A549 (cell line): Measurements from ENCODE around the gene CILP2. TPM values are rescaled to one million over a fixed set of nuclear protein-coding genes. Genes with fewer than 3 reads are reported as not detected.

Experiments used
- ATAC-seq, 2 experiments: fragments of 200-7000 bp in 1 of 2; fragments of >200 bp in 1 of 2; cut with Nextera tagmentation in 1 of 2; cut with Tn5 transposase in 1 of 2; 3 replicates each; pipeline versions ENCODE4 v1.8.0 to v1.9.1; 2018 to 2020; ENCODE audit warnings: mild to moderate bottlenecking in 1 of 2, moderate library complexity in 1 of 2
- CTCF ChIA-PET: fragments of 300-600 bp; sonication (Branson Sonifier 250); formaldehyde crosslinking; extraction: SDS; loops from one replicate; lab custom pipeline; 2021; ENCODE audit warnings: antibody characterized with exemption, inconsistent platforms; lab: Yijun Ruan, JAX
- POLR2A ChIA-PET: fragments of 350-600 bp; formaldehyde crosslinking; extraction: SDS; loops from one replicate; lab custom pipeline; 2021; ENCODE audit warnings: antibody characterized with exemption, inconsistent platforms; lab: Yijun Ruan, JAX
- DNase-seq, 2 experiments: peaks; one replicate each; pipeline versions ENCODE4 v3.0.0 to v3.0.0-alpha.2; 2011 to 2016; ENCODE audit warnings: low read depth in 1 of 2, low spot score in 1 of 2
- FAIRE-seq: peaks from 2 replicates; lab custom pipeline; 2011; peaks lifted over from hg19 to GRCh38; lab: Jason Lieb, UNC
- H3K27ac ChIP-seq, 2 experiments: fragments of >200 bp; sonication (Bioruptor Twin); formaldehyde crosslinking; 3 replicates each; pipeline ENCODE4 v1.5.1; 2016 to 2017
- H3K4me1 ChIP-seq: fragments of >200 bp; sonication (Bioruptor Twin); formaldehyde crosslinking; 3 replicates; pipeline ENCODE4 v1.6.1; 2016
- H3K4me2 ChIP-seq: fragments of >200 bp; sonication (Bioruptor Twin); formaldehyde crosslinking; 3 replicates; pipeline ENCODE4 v1.6.1; 2016
- H3K4me3 ChIP-seq: fragments of >200 bp; sonication (Bioruptor Twin); formaldehyde crosslinking; 3 replicates; pipeline ENCODE4 v1.5.1; 2016
- H3K9me3 ChIP-seq: fragments of >200 bp; sonication (Bioruptor Twin); formaldehyde crosslinking; 3 replicates; pipeline ENCODE4 v1.6.1; 2016
- CBX8 ChIP-seq: fragments of 200-600 bp; sonication (generic); IDR thresholded peaks from 2 replicates; pipeline ENCODE4 v1.6.1; 2016
- CEBPB ChIP-seq, 2 experiments: fragments of >200 bp in 1 of 2; sonication (Bioruptor Twin) in 1 of 2; formaldehyde crosslinking in 1 of 2; IDR thresholded peaks; 2 replicates each; pipeline ENCODE4 v1.6.1; 2012 to 2016
- CHD4 ChIP-seq: fragments of 200-600 bp; sonication (generic); IDR thresholded peaks from 2 replicates; pipeline ENCODE4 v1.6.1; 2016; ENCODE audit warnings: antibody characterized with exemption, mild to moderate bottlenecking, borderline replicate concordance
- EHMT2 ChIP-seq: fragments of 200-600 bp; sonication (generic); IDR thresholded peaks from 2 replicates; pipeline ENCODE4 v1.6.1; 2016; ENCODE audit warnings: antibody characterized with exemption, low read depth, mild to moderate bottlenecking, moderate library complexity
- HOXA7 ChIP-seq: fragments of 250-450 bp; sonication (Bioruptor Pico); IDR thresholded peaks from 2 replicates; pipeline ENCODE4 v1.5.0; 2020; ENCODE audit warnings: mild to moderate bottlenecking, moderate library complexity
- JUN ChIP-seq, 2 experiments: fragments of >200 bp; sonication (Bioruptor Twin); formaldehyde crosslinking; IDR thresholded peaks; 2 replicates in 1 of 2; 3 replicates in 1 of 2; pipeline ENCODE4 v1.6.1; 2016 to 2017
- JUNB ChIP-seq: fragments of >200 bp; sonication (Bioruptor Twin); formaldehyde crosslinking; IDR thresholded peaks from 2 replicates; pipeline ENCODE4 v1.6.1; 2016
- KDM5A ChIP-seq: fragments of 200-600 bp; sonication (generic); IDR thresholded peaks from 2 replicates; pipeline ENCODE4 v1.6.1; 2016; ENCODE audit warnings: antibody characterized with exemption, mild to moderate bottlenecking
- MAFK ChIP-seq: fragments of 450-650 bp; IDR thresholded peaks from 2 replicates; pipeline ENCODE4 v1.6.1; 2014; ENCODE audit not compliant: partially characterized antibody
- PHF8 ChIP-seq: fragments of 200-600 bp; sonication (generic); IDR thresholded peaks from 2 replicates; pipeline ENCODE4 v1.6.1; 2016; ENCODE audit warnings: low read depth, mild to moderate bottlenecking, antibody characterized with exemption, moderate library complexity, borderline replicate concordance
- POLR2A ChIP-seq: IDR thresholded peaks from 2 replicates; pipeline ENCODE4 v1.6.1; 2012; ENCODE audit warnings: mild to moderate bottlenecking, low read length
- RFX5 ChIP-seq: fragments of 450-650 bp; IDR thresholded peaks from 2 replicates; pipeline ENCODE4 v1.7.1; 2014; ENCODE audit warnings: antibody characterized with exemption, mild to moderate bottlenecking, moderate library complexity
- ZC3H11A ChIP-seq: fragments of 450-650 bp; IDR thresholded peaks from 2 replicates; pipeline ENCODE4 v1.6.1; 2014; ENCODE audit warnings: antibody characterized with exemption, mild to moderate bottlenecking
- ZSCAN20 ChIP-seq: fragments of 250-450 bp; sonication (Bioruptor Pico); IDR thresholded peaks from 2 replicates; pipeline ENCODE4 v1.8.0; 2022; ENCODE audit warnings: mild to moderate bottlenecking, moderate library complexity
- WGBS: methylation state at CpG from one replicate; pipeline ENCODE4 v1.1.6; 2017; ENCODE audit errors: missing lambda C conversion rate; 5-methylcytosine and 5-hydroxymethylcytosine counted together
- polyA plus RNA-seq, 4 experiments: library from polyadenylated mRNA; depleted of rRNA in 3 of 4; stranded (reverse); fragments of >200 nt; fragmentation: RNase III in 1 of 4; extraction: RNeasy Plus Mini Kit Qiagen cat#74134 plus additional on column Dnase treatment in 1 of 4; gene quantifications; 2 replicates in 3 of 4; 3 replicates in 1 of 4; pipeline ENCODE4 v1.2.3, GENCODE V29; 2011 to 2017
- TF ChIP-seq, protein P1 (sequence below): fragments of >200 bp; sonication (Bioruptor Twin); formaldehyde crosslinking; IDR thresholded peaks from 3 replicates; pipeline ENCODE4 v1.6.1; 2016
- TF ChIP-seq, protein P2 (sequence below): IDR thresholded peaks from 2 replicates; pipeline ENCODE4 v1.6.1; 2012
- TF ChIP-seq, protein P3 (sequence below): fragments of 250-450 bp; sonication (Bioruptor Pico); IDR thresholded peaks from 2 replicates; pipeline ENCODE4 v1.5.0; 2021; ENCODE audit warnings: mild to moderate bottlenecking, moderate library complexity, borderline replicate concordance
- TF ChIP-seq, protein P4 (sequence below): IDR thresholded peaks from 2 replicates; pipeline ENCODE4 v1.6.1; 2012; ENCODE audit warnings: low read depth, borderline replicate concordance
- TF ChIP-seq, protein P5 (sequence below): fragments of 450-650 bp; IDR thresholded peaks from 2 replicates; pipeline ENCODE4 v1.6.1; 2014; ENCODE audit warnings: antibody characterized with exemption

Gene CILP2
- polyA plus RNA-seq, 2 of the 4 experiments (the other 2 are of a cell fraction), result 0.17 TPM

DNA sequence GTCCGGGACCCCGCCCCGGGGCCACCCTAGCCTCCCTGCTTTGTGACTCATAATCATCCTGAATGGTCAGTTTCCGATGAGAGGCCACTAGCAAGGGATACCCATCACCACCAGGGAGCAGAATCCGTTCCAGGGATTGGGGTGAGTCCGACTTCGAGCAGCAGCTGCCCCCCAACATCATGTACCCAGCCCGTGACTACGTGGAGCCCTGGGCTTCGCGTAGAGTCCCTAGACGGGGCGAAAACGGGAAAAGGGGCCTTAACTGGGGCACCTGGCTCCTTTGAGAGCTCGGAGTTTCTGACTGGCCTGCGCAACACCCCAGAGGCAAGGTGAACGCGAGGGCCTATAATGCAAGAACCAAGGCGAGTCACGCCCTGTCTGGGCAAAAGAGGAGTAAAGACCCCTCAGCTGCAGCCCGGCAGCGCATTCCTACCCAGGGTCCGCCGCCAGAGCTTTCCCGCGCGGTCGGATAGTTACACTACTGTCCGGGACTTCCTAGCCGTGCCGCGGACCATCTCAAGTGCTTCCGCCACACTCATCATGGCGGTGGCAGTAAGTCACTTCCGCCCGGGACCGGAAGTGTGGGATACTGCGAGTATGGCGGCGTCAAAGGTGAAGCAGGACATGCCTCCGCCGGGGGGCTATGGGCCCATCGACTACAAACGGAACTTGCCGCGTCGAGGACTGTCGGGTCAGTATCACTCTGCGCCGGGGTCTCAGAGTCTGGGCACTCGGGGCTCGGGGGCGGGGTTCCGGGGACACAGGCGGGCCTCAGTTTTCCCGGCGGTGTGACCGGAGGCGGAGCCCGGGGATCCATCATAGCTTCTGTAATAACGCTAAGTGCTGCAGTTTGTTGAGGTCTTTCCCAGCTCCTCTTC, 22.2 kb upstream of the CILP2 start, which contains the start of gene NDUFA13:
TSS of gene NDUFA13 (plus strand) at position 584 of the 878 bp plus-strand sequence. CDS start at position 598, 14 bp downstream.
- Histone ChIP-seq H3K4me2 (peak within 1 kb of the TSS; percentile 91), H3K9me3 (no peaks in the 10 kb centered on the region), H3K27ac (peak within 1 kb of the TSS; percentile 85 to 96), H3K4me3 (peak within 1 kb of the TSS; percentile 88), H3K4me1 (peaks cover 8% of the 10 kb centered on the region; the same call in 2 of the 3 replicates)
- peak; percentile 78 to 93 for DNase-seq
- 0% methylated on average over 12 of the region's 61 CpGs for WGBS
- CTCF ChIA-PET, result interaction anchor here (0.5 to 2.0 kb wide), 5 partner anchors 14 to 129 kb away, joined by 3 to 7 read pairs (median 3); no protein-coding TSS in a partner anchor
- TF ChIP-seq, protein P1, sequence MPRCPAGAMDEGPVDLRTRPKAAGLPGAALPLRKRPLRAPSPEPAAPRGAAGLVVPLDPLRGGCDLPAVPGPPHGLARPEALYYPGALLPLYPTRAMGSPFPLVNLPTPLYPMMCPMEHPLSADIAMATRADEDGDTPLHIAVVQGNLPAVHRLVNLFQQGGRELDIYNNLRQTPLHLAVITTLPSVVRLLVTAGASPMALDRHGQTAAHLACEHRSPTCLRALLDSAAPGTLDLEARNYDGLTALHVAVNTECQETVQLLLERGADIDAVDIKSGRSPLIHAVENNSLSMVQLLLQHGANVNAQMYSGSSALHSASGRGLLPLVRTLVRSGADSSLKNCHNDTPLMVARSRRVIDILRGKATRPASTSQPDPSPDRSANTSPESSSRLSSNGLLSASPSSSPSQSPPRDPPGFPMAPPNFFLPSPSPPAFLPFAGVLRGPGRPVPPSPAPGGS, result 0 out of 3 replicates have a peak, but pooled peaks have one; percentile 57
- TF ChIP-seq, protein P2, sequence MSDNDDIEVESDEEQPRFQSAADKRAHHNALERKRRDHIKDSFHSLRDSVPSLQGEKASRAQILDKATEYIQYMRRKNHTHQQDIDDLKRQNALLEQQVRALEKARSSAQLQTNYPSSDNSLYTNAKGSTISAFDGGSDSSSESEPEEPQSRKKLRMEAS, result peak; percentile 83
- TF ChIP-seq POLR2A (peak; percentile 82), PHF8 (peak; percentile 56; the same call in 1 of the 2 replicates), CEBPB (IDR thresholded peaks at IDR 0.05) (0 out of 4 replicates have a peak, but pooled peaks of 1 of the 2 experiments have one; percentile 5), EHMT2 (no peak), JUN (IDR thresholded peaks at IDR 0.05) (peak in 1 of 2 experiments; percentile 87; a peak in 3 of 5 replicates), KDM5A (0 out of 2 replicates have a peak, but pooled peaks have one; percentile 4)
- TF ChIP-seq, protein P3, sequence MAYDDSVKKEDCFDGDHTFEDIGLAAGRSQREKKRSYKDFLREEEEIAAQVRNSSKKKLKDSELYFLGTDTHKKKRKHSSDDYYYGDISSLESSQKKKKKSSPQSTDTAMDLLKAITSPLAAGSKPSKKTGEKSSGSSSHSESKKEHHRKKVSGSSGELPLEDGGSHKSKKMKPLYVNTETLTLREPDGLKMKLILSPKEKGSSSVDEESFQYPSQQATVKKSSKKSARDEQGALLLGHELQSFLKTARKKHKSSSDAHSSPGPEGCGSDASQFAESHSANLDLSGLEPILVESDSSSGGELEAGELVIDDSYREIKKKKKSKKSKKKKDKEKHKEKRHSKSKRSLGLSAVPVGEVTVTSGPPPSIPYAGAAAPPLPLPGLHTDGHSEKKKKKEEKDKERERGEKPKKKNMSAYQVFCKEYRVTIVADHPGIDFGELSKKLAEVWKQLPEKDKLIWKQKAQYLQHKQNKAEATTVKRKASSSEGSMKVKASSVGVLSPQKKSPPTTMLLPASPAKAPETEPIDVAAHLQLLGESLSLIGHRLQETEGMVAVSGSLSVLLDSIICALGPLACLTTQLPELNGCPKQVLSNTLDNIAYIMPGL (CRISPR knock-in tag), result no peak
- TF ChIP-seq, protein P4, sequence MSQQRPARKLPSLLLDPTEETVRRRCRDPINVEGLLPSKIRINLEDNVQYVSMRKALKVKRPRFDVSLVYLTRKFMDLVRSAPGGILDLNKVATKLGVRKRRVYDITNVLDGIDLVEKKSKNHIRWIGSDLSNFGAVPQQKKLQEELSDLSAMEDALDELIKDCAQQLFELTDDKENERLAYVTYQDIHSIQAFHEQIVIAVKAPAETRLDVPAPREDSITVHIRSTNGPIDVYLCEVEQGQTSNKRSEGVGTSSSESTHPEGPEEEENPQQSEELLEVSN, result peak; percentile 76; the same call in 1 of the 2 replicates
- ATAC-seq, result peak; percentile 95 to 97
- POLR2A ChIA-PET, result interaction anchor here (0.6 to 1.1 kb wide), 5 partner anchors 15 to 130 kb away, joined by 3 to 6 read pairs (median 5); partner anchors contain the start of gene GATAD2A
- FAIRE-seq, result no peak

DNA sequence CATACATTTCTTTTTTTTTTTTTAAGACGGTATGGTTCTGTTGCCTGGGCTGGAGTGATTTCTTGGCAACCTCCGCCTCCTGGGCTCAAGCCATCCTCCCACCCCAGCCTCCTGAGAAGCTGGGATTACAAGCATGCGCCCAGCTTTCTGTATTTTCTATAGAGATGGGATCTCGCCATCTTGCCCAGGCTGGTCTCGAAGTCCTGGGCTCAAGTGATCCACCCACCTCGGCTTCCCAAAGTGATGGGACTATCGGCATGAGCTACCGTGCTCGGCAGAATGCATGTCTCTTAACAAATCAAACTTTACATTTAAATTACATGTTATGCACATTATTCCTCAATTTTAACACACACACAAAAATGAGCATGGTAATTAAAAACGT, 20.8 kb upstream of the CILP2 start:
- FAIRE-seq, result no peak
- no peak for ATAC-seq
- ChIA-PET POLR2A (interaction anchor here (0.9 kb wide), 1 partner anchor 112 kb away, joined by 3 read pairs; the partner anchor contains the start of gene GATAD2A), CTCF (interaction anchor here (1.1 kb wide), 1 partner anchor 15 kb away, joined by 5 read pairs; no protein-coding TSS in a partner anchor)
- Histone ChIP-seq H3K4me3 (peak overlapping the region; percentile 88), H3K9me3 (no peaks in the 10 kb centered on the region), H3K4me2 (peak overlapping the region; percentile 91), H3K27ac (no peak overlapping the region; a peak in 1 of 6 replicates), H3K4me1 (peaks cover 8% of the 10 kb centered on the region; the same call in 2 of the 3 replicates)
- WGBS, result 93% methylated on average over 10 of the region's 10 CpGs
- DNase-seq, result no peak
- TF ChIP-seq CBX8 (no peak), HOXA7 (CRISPR knock-in tag) (no peak), MAFK (no peak), ZC3H11A (no peak), ZSCAN20 (CRISPR knock-in tag) (no peak), CHD4 (no peak), JUNB (no peak), RFX5 (no peak), PHF8 (no peak)
- TF ChIP-seq, protein P3 (CRISPR knock-in tag), result no peak
- TF ChIP-seq, protein P5, sequence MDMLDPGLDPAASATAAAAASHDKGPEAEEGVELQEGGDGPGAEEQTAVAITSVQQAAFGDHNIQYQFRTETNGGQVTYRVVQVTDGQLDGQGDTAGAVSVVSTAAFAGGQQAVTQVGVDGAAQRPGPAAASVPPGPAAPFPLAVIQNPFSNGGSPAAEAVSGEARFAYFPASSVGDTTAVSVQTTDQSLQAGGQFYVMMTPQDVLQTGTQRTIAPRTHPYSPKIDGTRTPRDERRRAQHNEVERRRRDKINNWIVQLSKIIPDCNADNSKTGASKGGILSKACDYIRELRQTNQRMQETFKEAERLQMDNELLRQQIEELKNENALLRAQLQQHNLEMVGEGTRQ, result no peak
- TF ChIP-seq, protein P1, result no peak
